IMR-90 (cell line): ENCODE measurements around the gene DYNLT5. TPM values are rescaled to one million over a fixed set of nuclear protein-coding genes. Genes with fewer than 3 reads are reported as not detected.

Source experiments
- ATAC-seq: fragments of 200-7000 bp; cut with Tn5 transposase; 2 replicates; pipeline ENCODE4 v1.9.1; 2020; ENCODE audit warnings: low read depth, mild to moderate bottlenecking, moderate library complexity
- BruUV-seq: library from RNA; stranded (reverse); fragments of 400-500 nt; replicated peaks from 2 replicates; lab custom pipeline; 2021; lab: Mats Ljungman, UMichigan
- CTCF ChIA-PET: fragments of 300-600 bp; formaldehyde crosslinking; extraction: SDS; loops from one replicate; lab custom pipeline; 2021; ENCODE audit warnings: antibody characterized with exemption; lab: Yijun Ruan, JAX
- POLR2A ChIA-PET: fragments of 300-600 bp; sonication (Branson Sonifier 250); formaldehyde crosslinking; loops from one replicate; lab custom pipeline; 2022; ENCODE audit warnings: antibody characterized with exemption; ENCODE audit not compliant: unreplicated experiment; lab: Charles Lee
- DNase-seq: peaks from one replicate; pipeline ENCODE4 v3.0.0; 2013
- H2AFZ ChIP-seq: replicated peaks from 2 replicates; pipeline ENCODE3; 2013; ENCODE audit warnings: low read length, mild to moderate bottlenecking; ENCODE audit not compliant: poor library complexity
- H2AK5ac ChIP-seq: 2 replicates; pipeline ENCODE4 v1.6.1; 2013; ENCODE audit warnings: low read depth, low read length, inconsistent platforms
- H2AK9ac ChIP-seq: replicated peaks from 2 replicates; pipeline ENCODE3; 2013; ENCODE audit warnings: mild to moderate bottlenecking, low read depth, low read length, moderate library complexity; ENCODE audit not compliant: poor library complexity
- H2BK120ac ChIP-seq: 2 replicates; pipeline ENCODE4 v1.6.1; 2013; ENCODE audit warnings: low read depth, low read length, inconsistent platforms
- H2BK15ac ChIP-seq: 3 replicates; pipeline ENCODE4 v1.6.1; 2013; ENCODE audit warnings: low read depth, low read length, inconsistent platforms
- H2BK20ac ChIP-seq: 2 replicates; pipeline ENCODE4 v1.6.1; 2013; ENCODE audit warnings: low read depth, mild to moderate bottlenecking, inconsistent platforms, low read length, moderate library complexity
- H2BK5ac ChIP-seq: 2 replicates; pipeline ENCODE4 v1.6.1; 2013; ENCODE audit warnings: mild to moderate bottlenecking, low read depth, low read length, inconsistent platforms; ENCODE audit not compliant: poor library complexity, severe bottlenecking
- H3K14ac ChIP-seq: replicated peaks from 2 replicates; pipeline ENCODE4 v1.6.1; 2013; ENCODE audit warnings: low read depth, low read length, inconsistent platforms
- H3K18ac ChIP-seq: 2 replicates; pipeline ENCODE4 v1.6.1; 2013; ENCODE audit warnings: low read depth, low read length, control low read depth
- H3K23ac ChIP-seq: 2 replicates; pipeline ENCODE4 v1.6.1; 2013; ENCODE audit warnings: low read depth, low read length, inconsistent platforms
- H3K27ac ChIP-seq: 2 replicates; pipeline ENCODE4 v1.5.1; 2013; ENCODE audit warnings: mild to moderate bottlenecking, control low read depth, low read length; ENCODE audit not compliant: insufficient read depth
- H3K27me3 ChIP-seq: 2 replicates; pipeline ENCODE4 v1.6.1; 2013; ENCODE audit warnings: low read length; ENCODE audit not compliant: control insufficient read depth, insufficient read depth
- H3K36me3 ChIP-seq: 2 replicates; pipeline ENCODE4 v1.6.1; 2013; ENCODE audit warnings: low read length, mixed read lengths; ENCODE audit not compliant: control insufficient read depth, insufficient read depth
- H3K4ac ChIP-seq: 2 replicates; pipeline ENCODE4 v1.6.1; 2013; ENCODE audit warnings: low read depth, low read length, inconsistent platforms
- H3K4me1 ChIP-seq: 2 replicates; pipeline ENCODE4 v1.6.1; 2013; ENCODE audit warnings: low read length, mixed read lengths; ENCODE audit not compliant: control insufficient read depth, insufficient read depth
- H3K4me2 ChIP-seq: 2 replicates; pipeline ENCODE4 v1.6.1; 2013; ENCODE audit warnings: low read depth, mild to moderate bottlenecking, control low read depth, low read length, moderate library complexity
- H3K4me3 ChIP-seq: 2 replicates; pipeline ENCODE4 v1.5.1; 2013; ENCODE audit warnings: low read depth, mild to moderate bottlenecking, control low read depth, low read length, moderate library complexity; ENCODE audit not compliant: insufficient read depth
- H3K56ac ChIP-seq: 2 replicates; pipeline ENCODE4 v1.6.1; 2013; ENCODE audit warnings: low read length, inconsistent platforms; ENCODE audit not compliant: insufficient read depth; ENCODE audit errors: extremely low read depth
- H3K79me1 ChIP-seq, 2 experiments: 2 replicates each; pipeline ENCODE4 v1.6.1; 2013; ENCODE audit warnings: low read length in 2 of 2, inconsistent platforms in 1 of 2, low read depth in 1 of 2
- H3K9ac ChIP-seq: 2 replicates; pipeline ENCODE4 v1.6.1; 2013; ENCODE audit warnings: low read depth, low read length, control low read depth
- H3K9me1 ChIP-seq: 2 replicates; pipeline ENCODE4 v1.6.1; 2013; ENCODE audit warnings: low read length, inconsistent platforms; ENCODE audit not compliant: insufficient read depth
- H3K9me3 ChIP-seq: 2 replicates; pipeline ENCODE4 v1.6.1; 2013; ENCODE audit warnings: low read length; ENCODE audit not compliant: control insufficient read depth, insufficient read depth
- H4K20me1 ChIP-seq: 2 replicates; pipeline ENCODE4 v1.6.1; 2013; ENCODE audit warnings: low read length, inconsistent platforms; ENCODE audit not compliant: insufficient read depth
- H4K5ac ChIP-seq: 2 replicates; pipeline ENCODE4 v1.6.1; 2013; ENCODE audit warnings: mild to moderate bottlenecking, low read depth, low read length, control low read depth
- H4K8ac ChIP-seq, 2 experiments: 2 replicates each; pipeline ENCODE4 v1.6.1; 2013; ENCODE audit warnings: low read depth in 2 of 2, low read length in 2 of 2, control low read depth in 1 of 2, inconsistent platforms in 1 of 2
- H4K91ac ChIP-seq: 2 replicates; pipeline ENCODE4 v1.6.1; 2013; ENCODE audit warnings: low read depth, low read length, inconsistent platforms; ENCODE audit not compliant: insufficient read depth
- CHD1 ChIP-seq: IDR thresholded peaks from 2 replicates; pipeline ENCODE4 v1.6.1; 2012; ENCODE audit warnings: low read depth, low read length, improper control_type of control experiment
- FOS ChIP-seq: fragments of 150-350 bp; IDR thresholded peaks from 2 replicates; pipeline ENCODE4 v1.6.1; 2016; ENCODE audit warnings: low read depth, low read length
- NFE2L2 ChIP-seq: fragments of 150-350 bp; IDR thresholded peaks from 2 replicates; pipeline ENCODE4 v1.6.1; 2016; ENCODE audit warnings: low read depth, mild to moderate bottlenecking, low read length
- RCOR1 ChIP-seq: IDR thresholded peaks from 2 replicates; pipeline ENCODE4 v1.6.1; 2012; ENCODE audit warnings: mild to moderate bottlenecking, low read length, improper control_type of control experiment; ENCODE audit not compliant: insufficient replicate concordance
- RFX5 ChIP-seq: IDR thresholded peaks from 2 replicates; pipeline ENCODE4 v1.8.0; 2012; ENCODE audit warnings: low read depth, mild to moderate bottlenecking, low read length, moderate library complexity
- SMC3 ChIP-seq: fragments of 150-350 bp; IDR thresholded peaks from 2 replicates; pipeline ENCODE4 v1.6.1; 2016; ENCODE audit warnings: low read depth, mild to moderate bottlenecking, antibody characterized with exemption, low read length, moderate library complexity
- WGBS, 2 experiments: methylation state at CpG; one replicate each; pipeline versions ENCODE4 v1.1.5 to v1.1.7; 2013; ENCODE audit warnings: missing lambda C conversion rate in 2 of 2; ENCODE audit not compliant: insufficient read length in 1 of 2; ENCODE audit errors: extremely low coverage in 2 of 2; 5-methylcytosine and 5-hydroxymethylcytosine counted together
- dilution Hi-C: fragments of 300-500 bp; cut with HindIII; formaldehyde crosslinking; loops from one replicate; pipeline ENCODE4 v1.14.3; 2018; ENCODE audit warnings: low sequenced_read_pairs; ENCODE audit not compliant: unreplicated experiment
- in situ Hi-C: fragments of 300-500 bp; cut with MboI; formaldehyde crosslinking; loops from 3 replicates; pipeline ENCODE4 v1.14.3; 2019; ENCODE audit warnings: low sequenced_read_pairs, inconsistent platforms, mixed read lengths
- intact Hi-C: fragments of 100-400 bp; cut with micrococcal nuclease; formaldehyde crosslinking; loops from 2 replicates; pipeline ENCODE4 v1.10.0; 2022
- polyA plus RNA-seq, 3 experiments: library from polyadenylated mRNA; depleted of rRNA; stranded (reverse); fragments of >200 nt; gene quantifications; 2 replicates each; pipeline ENCODE4 v1.2.3, GENCODE V29; 2012; ENCODE audit warnings: low replicate concordance in 1 of 3
- total RNA-seq: library from RNA; depleted of rRNA; stranded (reverse); fragments of >200 nt; gene quantifications from 2 replicates; pipeline ENCODE4 v1.2.3, GENCODE V29; 2012

The DYNLT5 gene
- total and polyA plus RNA-seq, 2 of the 4 experiments (the other 2 are of a cell fraction), result 0.12 to 0.18 TPM

- Histone ChIP-seq H2BK120ac (no peak overlapping the region), H4K91ac (no peak overlapping the region), H3K27me3 (no peaks in the 10 kb centered on the region), H4K8ac (no peak overlapping the region), H2AK9ac (no peak overlapping the region), H3K4me2 (no peak overlapping the region), H2AFZ (no peak overlapping the region), H3K9me1 (no peaks in the 10 kb centered on the region), H3K23ac (no peak overlapping the region), H3K56ac (no peak overlapping the region), H4K5ac (no peak overlapping the region), H3K18ac (no peak overlapping the region), H3K4ac (no peak overlapping the region), H3K4me3 (no peak overlapping the region), H3K9ac (no peak overlapping the region), H3K36me3 (no peaks in the 10 kb centered on the region), H3K79me1 (no peaks in the 10 kb centered on the region), H2AK5ac (no peak overlapping the region), H3K27ac (no peak overlapping the region), H3K14ac (no peak overlapping the region), H2BK15ac (no peak overlapping the region), H4K20me1 (no peaks in the 10 kb centered on the region), H3K4me1 (no peaks in the 10 kb centered on the region), H2BK5ac (no peak overlapping the region), H3K9me3 (no peaks in the 10 kb centered on the region), H2BK20ac (no peak overlapping the region)
- ChIA-PET CTCF (interaction anchor here (1.0 to 1.4 kb wide), 2 partner anchors 391 to 456 kb away, joined by 3 to 5 read pairs; no protein-coding TSS in a partner anchor), POLR2A (no interaction called here)
- no CpG with 5 or more reads among the region's 1 CpG for WGBS, 2 experiments
- intact Hi-C loops (no loop called here), dilution Hi-C loops (no loop called here), in situ Hi-C loops (loop anchor here (25.0 kb wide), 1 partner anchor 729 kb away; no protein-coding TSS in a partner anchor)
- TF ChIP-seq SMC3 (no peak), CHD1 (no peak), RCOR1 (no peak), NFE2L2 (no peak), RFX5 (no peak), FOS (no peak)
- BruUV-seq, result no TSS peak
- DNase-seq (peak; percentile 31), ATAC-seq (no peak; the same call in 1 of the 2 replicates)
These were observed 6.0 kb downstream of the DYNLT5 start for GRCh38 chr1:66758241-66758755.
